HTERT RPE-1 (cell line): ENCODE data around the gene IL18BP.

Experiments used
- in situ Hi-C: fragments of 300-500 bp; cut with MboI; formaldehyde crosslinking; loops from 4 replicates; pipeline ENCODE4 v1.14.3; 2020; ENCODE audit warnings: low sequenced_read_pairs

IL18BP gene

DNA sequence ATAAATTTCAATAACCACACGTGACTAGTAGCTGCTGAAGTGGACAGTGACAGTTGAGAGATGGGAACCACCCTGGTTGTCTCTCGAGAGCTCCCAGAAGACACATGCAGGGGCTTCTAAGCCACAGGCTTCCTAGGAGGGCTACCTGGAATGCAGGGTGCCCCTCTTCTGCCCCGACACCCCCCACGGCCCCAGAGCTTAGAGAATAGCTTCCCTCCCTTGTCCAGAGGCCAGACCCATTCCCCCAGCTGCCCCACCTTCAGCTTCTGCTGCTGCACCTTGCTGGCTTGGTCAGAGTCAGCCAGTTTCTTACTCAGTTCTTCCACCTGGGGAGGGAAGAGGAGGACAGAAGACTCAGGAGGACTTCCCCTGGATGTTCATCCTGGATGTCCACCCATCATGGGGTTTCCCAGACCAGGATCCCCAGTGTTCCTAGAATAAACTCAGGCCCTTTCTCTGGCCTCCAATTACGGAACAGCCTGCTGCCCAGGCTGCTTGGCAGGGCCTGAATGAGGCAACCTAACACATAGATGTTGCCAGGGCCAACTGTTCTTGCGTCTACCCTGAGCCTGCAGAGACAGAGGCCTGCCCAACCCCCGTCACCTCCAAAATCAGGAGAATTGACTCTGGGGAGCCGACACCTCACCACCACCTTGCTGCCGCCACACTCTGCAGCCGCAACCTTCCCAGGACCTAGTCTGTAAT is 12.0 kb downstream of the IL18BP start:
- in situ Hi-C loops, result no loop called here

DNA sequence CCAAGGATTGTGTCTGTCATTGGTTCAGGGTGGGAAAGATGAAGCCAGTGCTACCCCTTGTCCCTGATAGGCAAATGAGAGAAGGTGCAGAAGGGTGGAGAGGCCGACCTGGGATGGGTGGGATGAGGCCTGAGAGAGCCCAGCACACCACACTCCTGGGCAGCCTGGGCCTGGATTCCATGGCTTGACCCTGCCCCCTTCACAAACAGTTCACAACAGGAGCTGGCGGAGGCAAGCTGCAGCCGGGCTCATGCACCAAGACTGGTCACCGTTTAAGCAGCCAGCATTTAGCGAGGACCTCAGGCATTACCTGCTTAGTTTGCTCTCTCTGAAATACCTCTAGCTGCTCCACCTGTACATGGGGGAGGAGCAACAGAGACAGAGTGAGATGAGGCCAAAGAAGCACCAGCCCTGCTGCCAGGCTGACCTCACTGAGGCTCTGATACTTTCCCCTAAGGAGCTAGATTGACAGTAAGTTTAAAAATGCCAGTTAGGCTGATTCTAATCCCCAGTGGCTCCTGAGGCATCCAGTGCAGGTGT is 13.5 kb downstream of the IL18BP start:
- in situ Hi-C loops, result no loop called here

DNA sequence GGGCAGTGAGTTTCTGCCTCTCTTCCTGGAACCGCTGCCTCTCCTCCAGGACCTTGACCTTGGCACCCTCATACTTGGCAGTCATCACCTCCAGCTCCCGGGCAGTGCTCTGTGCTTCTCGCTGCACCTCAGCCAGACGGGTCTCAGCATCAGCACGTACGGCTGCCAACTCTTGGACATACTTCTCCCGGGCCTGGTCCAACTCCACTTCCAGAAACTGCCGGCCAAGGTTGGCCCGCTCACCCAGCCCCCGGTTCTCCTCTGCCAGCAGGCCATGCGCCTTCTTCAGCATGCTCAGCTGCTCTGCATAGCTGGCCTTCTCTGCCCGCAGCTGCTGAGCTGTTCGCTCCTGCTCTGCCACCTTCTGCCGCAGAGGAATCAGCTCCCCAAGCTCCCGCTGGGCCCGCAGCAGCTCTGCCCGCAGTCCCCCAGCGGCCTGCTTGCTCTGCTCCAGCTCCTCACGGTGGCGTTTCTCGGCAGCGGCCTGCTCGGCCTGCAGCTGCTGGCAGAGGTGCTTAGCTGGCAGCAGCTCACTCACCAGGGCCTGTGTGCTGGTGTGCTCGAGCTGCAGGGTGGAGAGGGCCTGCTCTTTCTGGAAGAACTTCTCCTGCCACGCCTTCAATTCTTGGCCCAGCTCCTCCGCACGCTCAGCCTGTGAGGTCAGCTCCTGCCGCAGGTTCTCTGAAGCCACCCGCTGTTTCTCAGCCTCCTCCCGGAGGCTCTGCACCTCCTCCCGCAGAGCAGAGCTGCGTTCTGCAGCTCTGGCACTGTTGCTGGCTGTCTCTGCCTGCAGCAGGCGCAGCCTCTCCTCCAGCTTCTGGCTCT is 14.4 kb downstream of the IL18BP start:
- in situ Hi-C loops, result no loop called here

DNA sequence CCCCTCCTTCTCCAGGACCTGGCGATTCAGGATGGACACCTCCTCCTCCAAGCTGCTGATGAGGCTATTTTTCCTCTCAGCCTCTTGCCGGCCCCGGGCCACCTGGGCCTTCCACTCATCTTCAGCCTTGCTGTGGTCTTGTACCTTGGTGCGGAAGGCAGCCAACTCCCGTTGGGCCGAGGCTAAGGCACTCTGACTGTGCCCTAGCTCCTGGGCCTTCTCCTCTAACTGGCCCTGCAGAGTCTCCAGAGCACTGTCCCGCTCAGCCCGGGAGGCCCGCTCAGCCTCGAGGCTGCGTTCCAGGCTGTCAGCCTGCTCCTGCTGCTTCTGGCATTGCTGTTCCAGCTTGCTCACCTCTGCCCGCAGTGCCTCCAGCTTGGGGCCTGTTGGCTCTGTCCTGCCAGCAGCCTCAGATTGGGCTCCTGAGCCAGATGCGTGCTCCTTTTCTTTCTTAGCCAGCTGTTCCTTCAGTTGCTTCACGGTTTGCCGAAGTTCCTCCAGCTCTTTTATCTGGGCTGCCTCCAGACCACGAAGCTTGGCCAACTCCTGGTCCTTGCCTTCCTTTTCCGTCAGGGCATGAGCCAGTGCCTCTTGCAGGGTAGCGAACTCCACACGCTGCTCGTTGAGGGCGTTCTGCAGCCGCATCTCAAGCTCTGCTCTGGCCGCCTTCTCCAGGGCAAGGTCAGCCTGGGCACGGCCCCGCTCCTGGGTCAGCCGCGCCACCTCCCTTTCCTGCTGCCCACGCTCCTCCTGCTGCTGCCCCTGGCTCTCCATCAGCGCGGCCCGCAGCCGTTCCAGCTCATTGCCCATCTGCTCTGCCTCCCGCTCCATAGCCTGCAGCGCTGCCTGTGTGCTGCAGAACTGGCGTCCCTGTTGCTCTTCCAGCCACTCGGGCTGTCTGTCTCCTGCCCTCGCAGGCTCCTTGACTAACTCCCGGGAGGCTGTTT is 15.3 kb downstream of the IL18BP start:
- in situ Hi-C loops, result no loop called here

DNA sequence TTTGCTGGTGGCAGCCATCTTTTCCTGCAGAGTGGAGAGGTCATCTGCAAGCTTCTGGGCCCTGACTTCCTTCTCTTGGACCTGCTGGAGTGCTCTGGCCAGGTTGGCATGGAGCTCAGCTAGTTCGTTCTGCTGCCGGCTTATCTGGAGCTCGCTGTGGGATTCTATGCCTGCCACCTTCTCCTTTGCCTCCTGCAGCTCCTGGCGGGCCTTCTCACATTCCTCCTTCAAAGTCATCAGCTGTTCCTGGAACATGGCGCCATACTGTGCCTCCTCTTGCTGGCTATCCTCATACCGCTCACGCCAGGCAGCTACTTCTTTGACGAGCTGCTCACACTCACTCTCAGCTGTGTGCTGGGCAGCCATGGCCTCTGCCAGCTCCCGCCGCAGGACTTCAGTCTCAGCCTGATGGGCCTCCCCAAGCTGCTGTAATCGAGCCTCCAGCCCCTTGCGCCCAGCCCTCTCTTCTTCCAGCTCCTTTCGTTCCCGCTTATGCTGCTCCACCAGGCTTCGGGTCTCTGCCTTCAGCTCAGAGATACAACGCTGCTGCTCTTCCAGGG is 16.1 kb downstream of the IL18BP start:
- in situ Hi-C loops, result no loop called here

DNA sequence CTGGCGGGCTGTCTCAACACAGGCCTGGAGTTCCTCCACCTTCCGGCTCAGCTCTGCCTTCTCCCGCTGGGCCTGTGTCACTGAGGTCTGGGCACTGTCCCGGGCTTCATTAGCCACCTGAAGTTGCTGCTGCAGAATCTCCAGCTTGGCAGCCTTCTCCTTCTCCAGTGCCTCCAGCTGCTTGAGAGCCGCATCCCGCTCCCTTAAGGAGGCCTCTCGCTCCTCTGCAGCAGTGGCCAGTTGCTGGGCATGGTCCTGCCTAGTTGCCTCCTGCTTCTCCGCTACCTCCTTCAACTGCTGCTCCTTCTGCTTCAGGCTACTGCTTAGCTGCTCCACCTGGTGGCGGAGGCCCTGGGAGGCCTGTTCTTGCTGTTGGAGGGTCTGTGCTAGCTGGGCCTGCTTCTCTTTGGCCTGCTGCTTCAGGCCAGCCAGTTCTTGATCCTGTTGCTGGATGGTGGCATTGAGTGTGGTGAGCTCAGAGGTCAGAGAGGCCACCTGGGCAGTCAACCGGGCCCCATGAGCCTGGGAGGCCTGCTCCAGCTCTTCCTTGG is 16.9 kb downstream of the IL18BP start:
- in situ Hi-C loops, result no loop called here

DNA sequence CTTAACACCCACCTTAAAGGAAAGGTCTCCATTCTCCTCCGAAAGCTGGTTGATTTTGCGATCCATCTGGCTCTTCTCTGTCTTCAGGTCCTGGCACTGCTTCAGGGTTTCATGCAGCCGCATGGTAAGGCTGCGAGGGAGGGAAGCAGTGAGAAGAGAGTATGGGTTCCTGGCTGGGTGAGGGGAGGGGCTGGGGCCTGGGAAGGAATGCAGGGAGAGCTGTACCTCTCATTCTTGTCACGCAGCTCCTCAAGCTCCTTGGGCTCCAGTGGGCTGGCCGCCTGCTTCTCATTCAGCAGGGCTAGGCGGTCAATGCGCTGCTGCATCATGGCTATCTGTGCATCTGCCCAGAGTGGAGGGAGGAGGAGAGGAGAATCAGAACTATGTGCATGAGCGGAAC is 19.5 kb downstream of the IL18BP start:
- in situ Hi-C loops, result no loop called here

DNA sequence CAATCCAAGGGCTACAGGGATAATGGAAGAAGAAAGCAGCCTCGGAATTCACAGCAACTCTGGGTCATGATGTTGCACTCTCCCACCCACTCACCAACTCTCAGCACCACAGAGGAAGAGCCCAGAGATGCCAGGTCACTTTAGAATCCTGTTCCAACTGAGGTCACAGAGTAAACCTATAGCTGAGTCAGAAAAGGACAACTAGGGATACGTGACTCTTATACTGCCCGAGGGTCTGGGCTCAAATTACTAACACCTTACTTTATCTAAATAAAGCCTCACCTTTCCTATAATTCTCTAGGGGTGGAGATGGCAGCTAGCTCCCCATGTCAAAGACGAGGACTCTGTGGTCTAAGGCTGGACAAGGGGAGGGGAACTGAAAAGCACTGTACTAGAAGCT is 24.6 kb downstream of the IL18BP start:
- in situ Hi-C loops, result no loop called here

DNA sequence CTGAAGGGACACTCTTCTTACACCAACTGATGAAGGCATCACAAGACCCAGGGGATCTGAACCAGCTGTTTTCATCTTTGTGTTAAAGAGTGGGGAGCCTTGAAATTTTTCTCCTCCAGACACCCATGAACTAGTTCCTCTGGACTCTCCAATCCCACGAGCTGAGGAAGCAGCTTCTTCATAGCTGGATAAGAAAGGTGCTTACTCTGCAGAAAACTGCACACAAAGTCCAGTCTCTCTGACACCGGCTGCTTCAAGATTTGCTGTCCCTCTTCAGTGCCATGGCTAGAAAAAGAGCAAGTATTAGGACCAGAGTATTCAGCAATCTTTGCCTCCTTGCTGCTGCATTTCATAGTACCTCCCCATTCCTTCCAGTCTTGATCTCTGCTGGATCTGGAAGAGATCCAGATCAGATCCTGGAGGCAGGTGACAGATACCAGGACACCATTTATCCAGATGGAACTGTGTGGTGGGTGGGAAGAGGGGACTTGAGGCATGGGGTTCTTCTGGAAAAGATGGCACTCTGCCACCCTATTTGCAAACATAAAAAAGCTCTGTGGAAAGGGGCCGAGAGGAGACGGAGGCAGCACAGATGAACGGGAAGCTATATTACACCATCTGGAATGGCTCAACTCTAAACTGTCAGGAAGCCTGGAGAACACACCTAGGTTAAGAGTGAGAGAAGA is 25.5 kb downstream of the IL18BP start:
- in situ Hi-C loops, result no loop called here

DNA sequence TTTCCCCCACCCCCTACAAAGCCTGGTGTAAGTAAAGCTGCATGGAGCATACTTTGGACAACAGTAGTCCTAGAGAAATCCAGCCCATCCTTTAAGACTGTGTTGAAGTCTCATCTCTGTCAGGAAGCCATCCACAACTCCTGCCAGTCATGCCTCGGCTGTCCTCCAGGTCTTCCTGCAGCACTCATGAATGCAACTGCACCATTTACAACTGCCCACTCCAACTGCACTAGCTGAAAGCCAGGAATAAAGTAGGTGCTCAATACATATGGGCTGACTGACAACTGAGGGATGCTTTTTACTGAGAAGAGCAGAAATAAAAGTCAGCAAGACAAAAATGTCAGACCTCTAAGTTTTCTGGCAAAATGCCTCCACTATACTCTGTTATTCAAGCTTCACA is 27.4 kb downstream of the IL18BP start:
- in situ Hi-C loops, result loop anchor here (25.0 kb wide), 1 partner anchor 411 kb away; the partner anchor contains the start of gene CLPB

DNA sequence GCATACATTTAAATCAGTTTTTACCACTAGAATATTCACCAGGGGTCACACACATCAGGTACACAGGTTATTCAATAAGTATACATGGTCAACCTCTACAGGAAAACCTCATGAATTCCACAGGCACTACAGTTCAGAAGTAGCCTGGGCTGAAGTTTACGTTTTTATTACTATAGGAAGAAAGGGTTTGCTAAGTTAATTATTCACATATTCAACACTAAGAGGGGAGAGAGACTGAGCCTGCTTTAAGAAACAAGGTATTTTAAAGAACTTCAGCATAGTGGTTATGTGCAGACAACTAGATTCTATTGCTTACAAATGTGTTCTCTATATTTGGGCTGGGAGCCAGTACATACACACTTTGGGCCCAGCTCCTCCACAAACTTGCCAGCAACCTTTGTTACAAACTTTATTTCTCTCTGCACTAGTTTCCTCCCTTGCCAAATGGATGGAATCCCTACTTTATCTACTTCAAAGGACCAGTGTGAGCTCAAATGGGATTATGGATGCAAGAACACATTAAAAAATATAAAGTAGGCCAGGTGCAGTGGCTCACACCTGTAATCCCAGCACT is 31.9 kb downstream of the IL18BP start:
- in situ Hi-C loops, result loop anchor here (25.0 kb wide), 1 partner anchor 407 kb away; the partner anchor contains the start of gene CLPB

DNA sequence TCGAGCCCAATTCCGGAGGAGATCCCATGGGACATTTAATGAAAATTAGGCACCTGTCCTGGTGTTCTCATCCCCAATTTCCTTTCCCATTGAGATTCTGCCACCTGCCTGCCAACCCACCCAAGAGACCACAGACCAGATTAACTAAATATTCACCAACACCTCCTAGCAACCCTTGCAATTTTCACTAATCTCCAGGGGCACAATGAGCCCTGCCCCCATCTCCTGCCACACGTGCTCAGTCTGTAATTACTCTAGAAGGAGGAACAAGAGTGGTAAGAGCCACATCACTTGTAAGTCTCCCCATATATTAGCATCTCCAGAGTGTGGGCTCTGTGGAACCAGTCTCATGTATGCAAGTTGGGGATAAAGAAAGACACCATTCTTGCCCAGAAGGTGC is 38.0 kb downstream of the IL18BP start:
- in situ Hi-C loops, result loop anchor here (25.0 kb wide), 1 partner anchor 401 kb away; the partner anchor contains the start of gene CLPB

DNA sequence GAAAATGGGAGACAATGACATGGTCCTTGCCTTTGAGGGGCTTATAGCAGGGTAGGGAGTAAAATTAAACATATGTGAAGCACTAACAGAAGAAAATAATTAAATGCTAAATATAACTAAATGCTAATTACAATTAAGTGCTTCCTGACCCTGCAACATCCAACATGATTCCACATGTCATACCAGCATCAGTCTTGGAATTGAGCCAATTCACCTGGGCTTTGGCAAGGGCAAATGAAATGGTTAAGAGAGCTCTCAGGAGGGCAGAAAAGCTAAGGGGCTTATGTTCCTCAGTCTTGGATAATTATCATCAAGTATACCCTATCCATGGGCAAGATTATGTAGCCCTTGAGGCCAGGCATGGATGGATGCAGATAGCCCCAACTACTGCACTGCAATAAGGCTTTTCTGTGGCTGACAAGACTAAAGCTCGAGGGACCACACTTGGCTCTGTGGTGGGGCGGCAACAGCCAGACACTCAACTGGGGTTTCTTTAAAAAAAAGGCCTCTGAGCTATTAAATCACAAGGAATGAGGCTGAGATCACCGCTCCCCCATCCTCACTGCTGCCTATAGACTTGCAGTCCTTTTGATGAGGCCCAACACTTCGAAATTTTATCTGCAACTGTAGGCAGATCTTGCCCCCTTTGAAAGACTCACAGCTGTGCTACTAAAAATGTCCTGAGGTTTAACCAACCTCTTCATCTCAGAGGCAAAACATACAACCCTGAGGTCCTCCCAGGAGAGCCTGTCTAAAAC is 39.0 kb downstream of the IL18BP start:
- in situ Hi-C loops, result loop anchor here (25.0 kb wide), 1 partner anchor 400 kb away; the partner anchor contains the start of gene CLPB

DNA sequence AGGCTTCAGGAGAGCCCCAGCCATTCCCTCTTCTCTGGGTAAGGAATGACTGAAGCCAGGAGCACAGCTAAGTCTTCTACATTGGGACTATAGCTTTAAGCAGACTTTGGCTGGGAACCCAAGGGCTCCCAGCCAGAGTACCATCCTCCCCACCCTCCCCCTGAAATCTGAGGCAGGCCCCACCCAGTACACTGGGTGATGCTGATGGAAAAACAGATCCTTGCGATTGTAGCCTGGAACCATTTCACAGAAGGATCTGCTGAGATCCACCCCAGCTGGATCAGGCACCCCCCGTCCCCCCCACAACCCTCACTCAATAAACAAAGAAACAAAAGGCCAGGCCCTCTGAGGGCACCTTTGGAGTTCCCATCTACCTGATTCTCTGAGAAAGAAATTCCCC is 39.8 kb downstream of the IL18BP start:
- in situ Hi-C loops, result loop anchor here (25.0 kb wide), 1 partner anchor 399 kb away; the partner anchor contains the start of gene CLPB

DNA sequence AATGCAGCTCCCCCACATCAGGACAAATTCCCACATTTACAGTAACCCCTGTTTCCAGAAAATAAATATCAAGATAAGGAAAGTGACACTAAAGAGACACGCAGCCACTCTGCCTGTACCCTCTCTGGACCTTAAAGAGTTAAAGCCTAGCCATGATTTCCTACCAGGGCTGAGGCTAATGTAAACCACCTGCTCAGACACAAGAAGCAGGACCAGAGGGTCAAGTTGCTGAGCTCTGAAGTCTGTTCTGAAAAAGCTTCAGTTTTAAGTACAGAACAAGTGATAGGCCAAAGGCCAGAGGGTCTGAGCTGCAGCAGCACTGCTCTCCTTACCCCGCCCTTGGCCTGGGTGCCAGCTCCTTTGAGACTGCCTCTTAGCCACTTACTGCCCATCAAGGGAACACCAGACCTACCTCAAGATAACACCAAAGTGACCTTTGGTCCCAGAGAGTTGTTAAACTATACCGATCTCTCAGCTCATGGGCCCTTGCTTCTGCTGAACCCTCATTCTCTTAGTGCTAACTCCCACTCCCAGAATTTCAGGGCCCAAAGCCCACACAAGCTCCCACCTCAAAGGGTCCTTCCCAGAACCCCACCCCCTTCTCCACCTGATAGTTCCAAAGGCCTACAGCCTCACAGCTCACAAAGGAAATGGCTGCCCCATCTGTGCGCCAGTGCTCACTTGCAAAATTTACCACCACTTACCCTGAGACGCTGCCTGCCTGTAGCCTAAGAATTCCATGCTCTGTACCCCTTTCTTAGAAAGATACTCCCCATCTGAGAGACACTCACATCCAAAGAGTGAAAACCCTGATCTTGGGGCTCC is 40.5 kb downstream of the IL18BP start:
- in situ Hi-C loops, result loop anchor here (25.0 kb wide), 1 partner anchor 398 kb away; the partner anchor contains the start of gene CLPB

DNA sequence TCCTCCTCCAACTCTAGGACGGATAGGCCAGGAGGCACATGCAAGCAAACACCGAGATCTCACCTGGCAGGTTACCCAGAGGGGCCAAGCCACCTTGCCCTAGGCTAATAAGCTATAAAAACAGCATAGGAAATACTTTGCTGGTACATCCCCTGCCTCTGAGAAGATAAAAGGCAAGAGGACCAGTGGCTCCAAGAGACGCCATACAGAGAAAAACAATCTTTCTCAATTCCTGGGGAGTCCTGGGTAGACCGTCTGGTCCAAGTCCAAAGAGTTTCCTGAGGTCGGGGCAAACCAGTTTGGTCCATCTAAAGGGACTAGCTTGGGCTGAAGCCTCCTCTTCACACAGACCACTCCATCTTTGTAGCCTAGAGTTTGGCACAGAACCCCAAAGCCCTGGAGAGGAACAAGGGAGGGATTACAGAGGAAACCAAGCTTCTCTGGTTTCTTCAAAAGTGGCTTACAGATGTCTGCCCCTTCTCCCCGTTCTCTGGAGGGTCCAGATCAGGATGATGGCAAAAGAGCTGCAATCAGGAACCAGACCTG is 41.2 kb downstream of the IL18BP start:
- in situ Hi-C loops, result loop anchor here (25.0 kb wide), 1 partner anchor 397 kb away; the partner anchor contains the start of gene CLPB
